ENCODE results near the gene ABLIM3. TPM values are rescaled to one million over a fixed set of nuclear protein-coding genes. Genes with fewer than 3 reads are reported as not detected.

Gene ABLIM3
- total RNA-seq, 1 experiment from 2014 or later, result 14.3 TPM

DNA sequence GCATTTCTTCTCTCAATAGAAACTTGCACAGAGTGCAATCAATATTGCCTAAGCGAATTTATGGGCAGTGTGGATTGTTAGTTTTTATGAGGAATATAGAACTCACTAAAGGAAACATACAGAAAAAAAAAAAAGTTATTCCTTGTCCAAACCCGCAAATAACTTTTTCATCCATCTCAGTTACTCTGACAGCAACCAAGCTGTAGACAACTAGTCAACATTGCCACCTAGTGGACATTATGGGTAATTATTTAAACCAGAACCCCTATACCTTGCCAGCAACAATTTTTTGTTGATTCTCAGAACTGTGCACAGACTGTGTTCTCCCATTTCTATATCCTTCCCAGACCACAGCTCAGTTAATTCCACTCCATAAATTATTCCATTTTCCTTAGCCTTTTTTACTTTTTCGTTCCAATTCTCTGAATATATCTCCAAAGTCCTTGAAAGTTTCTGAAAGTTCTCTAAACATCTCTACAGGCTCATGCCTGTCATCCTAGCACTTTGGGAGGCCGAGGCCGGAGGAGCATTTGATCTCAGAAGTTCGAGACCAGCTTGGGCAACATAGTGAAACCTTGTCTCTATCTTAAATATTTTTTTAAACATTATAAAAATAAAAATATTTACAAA is 127.8 kb downstream of the ABLIM3 start:
- H3K9me3 ChIP-seq (ENCODE audit: control insufficient read depth in 1 of 2, insufficient read depth in 1 of 2, low read depth in 1 of 2, low read length in 2 of 2), result peaks cover 0 to 6% of the 10 kb centered on the region in 2 experiments; a peak in 1 of 4 replicates
- no peaks in the 10 kb centered on the region for H3K79me2 ChIP-seq (ENCODE audit: insufficient read depth, low read length)
- ChIA-PET CTCF (interaction anchor here (1.0 to 1.5 kb wide), 7 partner anchors 46 to 538 kb away, joined by 3 to 8 read pairs (median 3); no protein-coding TSS in a partner anchor), POLR2A (no interaction called here), RAD21 (ENCODE audit: low non-redundant PET in 1 of 2, low total read pairs in 2 of 2, uncharacterized antibody in 2 of 2, unreplicated experiment in 2 of 2) (interaction anchor here in 1 of 2 experiments (1.0 kb wide), 1 partner anchor 144 kb away, joined by 5 read pairs; no protein-coding TSS in a partner anchor)
- H3K27ac ChIP-seq (ENCODE audit: low read depth, low read length), result no peak overlapping the region
- no peak overlapping the region for H3K4me2 ChIP-seq (ENCODE audit: low read length)
- H3K27me3 ChIP-seq (ENCODE audit: insufficient read depth, low read length), result no peaks in the 10 kb centered on the region
- H2AFZ ChIP-seq (ENCODE audit: low read depth, low read length, poor library complexity, severe bottlenecking), result peak overlapping the region; percentile 86
- H3K9me2 ChIP-seq (ENCODE audit: insufficient read depth), result no peaks in the 10 kb centered on the region
- peaks cover 0 to 8% of the 10 kb centered on the region in 2 experiments; a peak in 2 of 4 replicates for H3K4me1 ChIP-seq (ENCODE audit: control insufficient read depth in 1 of 2, insufficient read depth in 2 of 2, low read length in 2 of 2)
- BruUV-seq (replicated peaks), result no TSS peak
- ATAC-seq, result peak; percentile 26
- no peaks in the 10 kb centered on the region for H3K36me3 ChIP-seq (ENCODE audit: control insufficient read depth in 1 of 2, insufficient read depth in 2 of 2, low read length in 2 of 2)
- H3K4me3 ChIP-seq (replicated peaks in 1 of 2; ENCODE audit: low read depth in 1 of 2, low read length in 2 of 2), result no peak overlapping the region
- H3K9ac ChIP-seq (ENCODE audit: low read length), result no peak overlapping the region
- intact Hi-C loops (cut with micrococcal nuclease), result loop anchor here (2.0 to 10.0 kb wide), 2 partner anchors 234 to 296 kb away; no protein-coding TSS in a partner anchor
- peak; percentile 55 for DNase-seq (ENCODE audit: low read depth, low spot score)
- no peaks in the 10 kb centered on the region for H4K20me1 ChIP-seq (ENCODE audit: insufficient read depth)
- TF ChIP-seq ELF1 (IDR thresholded peaks at IDR 0.05; ENCODE audit: borderline replicate concordance, low read depth) (no peak), YY1 (IDR thresholded peaks at IDR 0.05; ENCODE audit: extremely low read depth, insufficient replicate concordance, low read depth, low read length) (no peak), EZH2phosphoT487 (IDR thresholded peaks at IDR 0.05; ENCODE audit: borderline replicate concordance) (no peak), CBX3 (IDR thresholded peaks at IDR 0.05; ENCODE audit: low read depth) (peak; percentile 95), SRF (IDR thresholded peaks at IDR 0.05; ENCODE audit: low read depth) (0 out of 2 replicates have a peak, but pooled peaks have one; percentile 36), EZH2 (IDR thresholded peaks at IDR 0.05) (no peak), POLR2A (IDR thresholded peaks at IDR 0.05; ENCODE audit: borderline replicate concordance, extremely low read depth, insufficient read depth, insufficient read length) (no peak), SIN3A (IDR thresholded peaks at IDR 0.05; ENCODE audit: low read depth) (no peak), ZNF274 (IDR thresholded peaks at IDR 0.05; ENCODE audit: low read depth, low read length) (no peak), POLR2AphosphoS5 (IDR thresholded peaks at IDR 0.05; ENCODE audit: low read depth, low read length) (no peak), TCF7L2 (IDR thresholded peaks at IDR 0.05; ENCODE audit: borderline replicate concordance, extremely low read depth, insufficient read depth, insufficient read length) (no peak), ZFX (IDR thresholded peaks at IDR 0.05) (no peak), EGR1 (IDR thresholded peaks at IDR 0.05; ENCODE audit: low read depth) (0 out of 2 replicates have a peak, but pooled peaks have one; percentile 14), FOSL1 (IDR thresholded peaks at IDR 0.05; ENCODE audit: low read depth) (no peak)
- TF ChIP-seq, protein P1, sequence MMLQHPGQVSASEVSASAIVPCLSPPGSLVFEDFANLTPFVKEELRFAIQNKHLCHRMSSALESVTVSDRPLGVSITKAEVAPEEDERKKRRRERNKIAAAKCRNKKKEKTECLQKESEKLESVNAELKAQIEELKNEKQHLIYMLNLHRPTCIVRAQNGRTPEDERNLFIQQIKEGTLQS (IDR thresholded peaks at IDR 0.05), result no peak
- TF ChIP-seq, protein P2, sequence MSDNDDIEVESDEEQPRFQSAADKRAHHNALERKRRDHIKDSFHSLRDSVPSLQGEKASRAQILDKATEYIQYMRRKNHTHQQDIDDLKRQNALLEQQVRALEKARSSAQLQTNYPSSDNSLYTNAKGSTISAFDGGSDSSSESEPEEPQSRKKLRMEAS (IDR thresholded peaks at IDR 0.05), result no peak
- TF ChIP-seq, protein P3, sequence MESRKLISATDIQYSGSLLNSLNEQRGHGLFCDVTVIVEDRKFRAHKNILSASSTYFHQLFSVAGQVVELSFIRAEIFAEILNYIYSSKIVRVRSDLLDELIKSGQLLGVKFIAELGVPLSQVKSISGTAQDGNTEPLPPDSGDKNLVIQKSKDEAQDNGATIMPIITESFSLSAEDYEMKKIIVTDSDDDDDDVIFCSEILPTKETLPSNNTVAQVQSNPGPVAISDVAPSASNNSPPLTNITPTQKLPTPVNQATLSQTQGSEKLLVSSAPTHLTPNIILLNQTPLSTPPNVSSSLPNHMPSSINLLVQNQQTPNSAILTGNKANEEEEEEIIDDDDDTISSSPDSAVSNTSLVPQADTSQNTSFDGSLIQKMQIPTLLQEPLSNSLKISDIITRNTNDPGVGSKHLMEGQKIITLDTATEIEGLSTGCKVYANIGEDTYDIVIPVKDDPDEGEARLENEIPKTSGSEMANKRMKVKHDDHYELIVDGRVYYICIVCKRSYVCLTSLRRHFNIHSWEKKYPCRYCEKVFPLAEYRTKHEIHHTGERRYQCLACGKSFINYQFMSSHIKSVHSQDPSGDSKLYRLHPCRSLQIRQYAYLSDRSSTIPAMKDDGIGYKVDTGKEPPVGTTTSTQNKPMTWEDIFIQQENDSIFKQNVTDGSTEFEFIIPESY (IDR thresholded peaks at IDR 0.05; ENCODE audit: extremely low read depth, insufficient replicate concordance, low read length), result no peak
- TF ChIP-seq, protein P4, sequence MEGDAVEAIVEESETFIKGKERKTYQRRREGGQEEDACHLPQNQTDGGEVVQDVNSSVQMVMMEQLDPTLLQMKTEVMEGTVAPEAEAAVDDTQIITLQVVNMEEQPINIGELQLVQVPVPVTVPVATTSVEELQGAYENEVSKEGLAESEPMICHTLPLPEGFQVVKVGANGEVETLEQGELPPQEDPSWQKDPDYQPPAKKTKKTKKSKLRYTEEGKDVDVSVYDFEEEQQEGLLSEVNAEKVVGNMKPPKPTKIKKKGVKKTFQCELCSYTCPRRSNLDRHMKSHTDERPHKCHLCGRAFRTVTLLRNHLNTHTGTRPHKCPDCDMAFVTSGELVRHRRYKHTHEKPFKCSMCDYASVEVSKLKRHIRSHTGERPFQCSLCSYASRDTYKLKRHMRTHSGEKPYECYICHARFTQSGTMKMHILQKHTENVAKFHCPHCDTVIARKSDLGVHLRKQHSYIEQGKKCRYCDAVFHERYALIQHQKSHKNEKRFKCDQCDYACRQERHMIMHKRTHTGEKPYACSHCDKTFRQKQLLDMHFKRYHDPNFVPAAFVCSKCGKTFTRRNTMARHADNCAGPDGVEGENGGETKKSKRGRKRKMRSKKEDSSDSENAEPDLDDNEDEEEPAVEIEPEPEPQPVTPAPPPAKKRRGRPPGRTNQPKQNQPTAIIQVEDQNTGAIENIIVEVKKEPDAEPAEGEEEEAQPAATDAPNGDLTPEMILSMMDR (IDR thresholded peaks at IDR 0.05 in 2 of 3, conservative IDR thresholded peaks at IDR 0.05 in 1 of 3; ENCODE audit: borderline replicate concordance in 1 of 3, insufficient read depth in 1 of 3, low read depth in 2 of 3, low read length in 2 of 3), result peak; percentile 55 to 82 (median 69)
- TF ChIP-seq, protein P5, sequence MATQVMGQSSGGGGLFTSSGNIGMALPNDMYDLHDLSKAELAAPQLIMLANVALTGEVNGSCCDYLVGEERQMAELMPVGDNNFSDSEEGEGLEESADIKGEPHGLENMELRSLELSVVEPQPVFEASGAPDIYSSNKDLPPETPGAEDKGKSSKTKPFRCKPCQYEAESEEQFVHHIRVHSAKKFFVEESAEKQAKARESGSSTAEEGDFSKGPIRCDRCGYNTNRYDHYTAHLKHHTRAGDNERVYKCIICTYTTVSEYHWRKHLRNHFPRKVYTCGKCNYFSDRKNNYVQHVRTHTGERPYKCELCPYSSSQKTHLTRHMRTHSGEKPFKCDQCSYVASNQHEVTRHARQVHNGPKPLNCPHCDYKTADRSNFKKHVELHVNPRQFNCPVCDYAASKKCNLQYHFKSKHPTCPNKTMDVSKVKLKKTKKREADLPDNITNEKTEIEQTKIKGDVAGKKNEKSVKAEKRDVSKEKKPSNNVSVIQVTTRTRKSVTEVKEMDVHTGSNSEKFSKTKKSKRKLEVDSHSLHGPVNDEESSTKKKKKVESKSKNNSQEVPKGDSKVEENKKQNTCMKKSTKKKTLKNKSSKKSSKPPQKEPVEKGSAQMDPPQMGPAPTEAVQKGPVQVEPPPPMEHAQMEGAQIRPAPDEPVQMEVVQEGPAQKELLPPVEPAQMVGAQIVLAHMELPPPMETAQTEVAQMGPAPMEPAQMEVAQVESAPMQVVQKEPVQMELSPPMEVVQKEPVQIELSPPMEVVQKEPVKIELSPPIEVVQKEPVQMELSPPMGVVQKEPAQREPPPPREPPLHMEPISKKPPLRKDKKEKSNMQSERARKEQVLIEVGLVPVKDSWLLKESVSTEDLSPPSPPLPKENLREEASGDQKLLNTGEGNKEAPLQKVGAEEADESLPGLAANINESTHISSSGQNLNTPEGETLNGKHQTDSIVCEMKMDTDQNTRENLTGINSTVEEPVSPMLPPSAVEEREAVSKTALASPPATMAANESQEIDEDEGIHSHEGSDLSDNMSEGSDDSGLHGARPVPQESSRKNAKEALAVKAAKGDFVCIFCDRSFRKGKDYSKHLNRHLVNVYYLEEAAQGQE (IDR thresholded peaks at IDR 0.05; ENCODE audit: low read depth), result no peak

Measured in HCT116 (cell line).